OCI-LY7 (cell line): ENCODE data around the gene SMC5. TPM values are rescaled to one million over a fixed set of nuclear protein-coding genes. Genes with fewer than 3 reads are reported as not detected.
A peak's percentile ranks its signal among the peaks of the same experiment; 100 is the strongest.

Experiments used
- BruUV-seq: library from RNA; stranded (reverse); fragments of 400-500 nt; replicated peaks from 2 replicates; lab custom pipeline; 2021; lab: Mats Ljungman, UMichigan
- CTCF ChIA-PET: fragments of 300-600 bp; sonication (Branson Sonifier 250); formaldehyde crosslinking; loops from one replicate; lab custom pipeline; 2022; ENCODE audit warnings: antibody characterized with exemption; ENCODE audit not compliant: unreplicated experiment; lab: Charles Lee
- POLR2A ChIA-PET: fragments of 300-600 bp; sonication (Branson Sonifier 250); formaldehyde crosslinking; loops from one replicate; lab custom pipeline; 2022; ENCODE audit warnings: antibody characterized with exemption; lab: Charles Lee
- DNase-seq: peaks from one replicate; pipeline ENCODE4 v3.0.0-alpha.2; 2015; ENCODE audit warnings: low spot score
- H2AFZ ChIP-seq: fragments of 200-600 bp; sonication (generic), shearing (Covaris generic); 2 replicates; pipeline ENCODE4 v1.6.1; 2014; ENCODE audit warnings: mild to moderate bottlenecking, antibody characterized with exemption, low read length, moderate library complexity
- H3K27ac ChIP-seq: fragments of 200-600 bp; sonication (generic); 2 replicates; pipeline ENCODE4 v1.5.1; 2014; ENCODE audit warnings: mixed run types, low read depth, mild to moderate bottlenecking, moderate library complexity, low read length, inconsistent platforms; ENCODE audit not compliant: poor library complexity, severe bottlenecking
- H3K36me3 ChIP-seq: fragments of 200-600 bp; sonication (generic); 2 replicates; pipeline ENCODE4 v1.6.1; 2014; ENCODE audit warnings: mild to moderate bottlenecking, antibody characterized with exemption, low read length, moderate library complexity, mixed read lengths; ENCODE audit not compliant: insufficient read depth
- H3K4me1 ChIP-seq: fragments of 200-600 bp; sonication (generic); 2 replicates; pipeline ENCODE4 v1.5.1; 2014; ENCODE audit warnings: mild to moderate bottlenecking, low read length; ENCODE audit not compliant: insufficient read depth, poor library complexity, severe bottlenecking
- H3K4me2 ChIP-seq: fragments of 200-600 bp; sonication (generic); 2 replicates; pipeline ENCODE4 v1.6.1; 2014; ENCODE audit warnings: mild to moderate bottlenecking, low read length
- H3K4me3 ChIP-seq: fragments of 200-600 bp; sonication (generic); 2 replicates; pipeline ENCODE4 v1.5.1; 2014; ENCODE audit warnings: mild to moderate bottlenecking, low read depth, low read length; ENCODE audit not compliant: poor library complexity, severe bottlenecking
- H3K79me2 ChIP-seq: fragments of 200-600 bp; sonication (generic); 2 replicates; pipeline ENCODE4 v1.6.1; 2016; ENCODE audit warnings: low read depth, mild to moderate bottlenecking, low read length, moderate library complexity, mixed read lengths; ENCODE audit not compliant: insufficient read depth
- H3K9me2 ChIP-seq: fragments of 200-600 bp; sonication (generic); 2 replicates; pipeline ENCODE4 v1.6.1; 2016; ENCODE audit warnings: mild to moderate bottlenecking, low read length, mixed read lengths; ENCODE audit not compliant: insufficient read depth
- H3K9me3 ChIP-seq: fragments of 200-600 bp; sonication (generic); 2 replicates; pipeline ENCODE4 v1.6.1; 2014; ENCODE audit warnings: mild to moderate bottlenecking, mixed run types, low read length, mixed read lengths
- H4K20me1 ChIP-seq: fragments of 200-600 bp; sonication (generic); 2 replicates; pipeline ENCODE4 v1.6.1; 2014; ENCODE audit warnings: mild to moderate bottlenecking, antibody characterized with exemption, low read length, moderate library complexity, mixed read lengths; ENCODE audit not compliant: insufficient read depth
- EZH2phosphoT487 ChIP-seq: fragments of 200-600 bp; sonication (generic); IDR thresholded peaks from 2 replicates; pipeline ENCODE4 v1.6.1; 2018; ENCODE audit warnings: low read depth, borderline replicate concordance, mild to moderate bottlenecking, mixed run types, antibody characterized with exemption, low read length, moderate library complexity, mixed read lengths
- intact Hi-C: fragments of 100-400 bp; cut with micrococcal nuclease; formaldehyde crosslinking; loops from one replicate; pipeline ENCODE4 v1.10.0; 2022; ENCODE audit not compliant: unreplicated experiment
- total RNA-seq, 2 experiments: library from RNA; depleted of rRNA in 1 of 2; stranded (reverse); fragments of >200 nt in 1 of 2; shearing (Covaris generic) in 1 of 2; gene quantifications; 2 replicates each; pipeline ENCODE4 v1.2.3, GENCODE V29; 2014 to 2022
- TF ChIP-seq, protein P1 (sequence below): fragments of 200-600 bp; sonication (generic); conservative IDR thresholded peaks from 2 replicates; pipeline ENCODE4 v1.5.1; 2014; ENCODE audit warnings: mild to moderate bottlenecking, antibody characterized with exemption, low read length, moderate library complexity, mixed read lengths

Gene SMC5
- total RNA-seq, 2 experiments from 2014 or later: 38.9 to 42.0 TPM

DNA sequence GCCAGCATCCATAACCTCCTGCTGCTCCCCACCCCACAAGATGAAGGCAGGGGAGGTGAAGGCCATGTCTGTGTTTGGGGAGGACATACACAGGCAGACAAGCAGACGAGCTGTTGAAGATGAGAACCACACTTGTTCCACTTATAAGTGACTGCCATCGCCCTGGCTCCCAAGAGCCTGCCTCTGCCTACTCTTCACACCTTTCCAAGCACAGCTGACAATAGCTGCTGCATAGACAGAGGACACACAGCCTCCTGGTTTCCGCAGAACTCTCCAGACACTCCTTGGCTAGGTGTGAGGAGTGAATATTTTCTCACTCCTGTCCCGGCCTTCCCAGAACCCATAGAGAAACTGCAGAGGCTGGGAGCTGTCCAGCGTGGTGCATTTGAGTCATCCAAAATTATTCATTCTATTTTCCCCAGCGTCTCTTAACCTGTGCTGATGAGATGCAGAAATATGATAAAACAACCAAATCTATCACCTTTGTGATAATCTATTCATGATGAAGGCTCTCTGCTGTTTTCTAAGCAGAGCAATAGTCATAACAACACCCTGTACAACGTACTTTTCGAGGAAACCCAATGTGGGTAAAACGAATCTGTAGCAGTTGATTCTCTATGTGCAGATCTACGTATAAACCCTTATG, 131.0 kb downstream of the SMC5 start:
- no peak overlapping the region for H3K4me3 ChIP-seq
- H3K27ac ChIP-seq: no peak overlapping the region
- intact Hi-C loops: no loop called here
- no TSS peak for BruUV-seq
- no peaks in the 10 kb centered on the region for H3K4me1 ChIP-seq
- H3K4me2 ChIP-seq: no peak overlapping the region
- no peaks in the 10 kb centered on the region for H3K9me3 ChIP-seq
- POLR2A ChIA-PET: no interaction called here
- no peak overlapping the region for H2AFZ ChIP-seq
- no peaks in the 10 kb centered on the region for H3K9me2 ChIP-seq
- no peaks in the 10 kb centered on the region for H3K79me2 ChIP-seq
- H4K20me1 ChIP-seq: no peaks in the 10 kb centered on the region
- CTCF ChIA-PET: no interaction called here
- no peaks in the 10 kb centered on the region for H3K36me3 ChIP-seq
- no peak for DNase-seq
- TF ChIP-seq EZH2phosphoT487: no peak
- TF ChIP-seq, protein P1, sequence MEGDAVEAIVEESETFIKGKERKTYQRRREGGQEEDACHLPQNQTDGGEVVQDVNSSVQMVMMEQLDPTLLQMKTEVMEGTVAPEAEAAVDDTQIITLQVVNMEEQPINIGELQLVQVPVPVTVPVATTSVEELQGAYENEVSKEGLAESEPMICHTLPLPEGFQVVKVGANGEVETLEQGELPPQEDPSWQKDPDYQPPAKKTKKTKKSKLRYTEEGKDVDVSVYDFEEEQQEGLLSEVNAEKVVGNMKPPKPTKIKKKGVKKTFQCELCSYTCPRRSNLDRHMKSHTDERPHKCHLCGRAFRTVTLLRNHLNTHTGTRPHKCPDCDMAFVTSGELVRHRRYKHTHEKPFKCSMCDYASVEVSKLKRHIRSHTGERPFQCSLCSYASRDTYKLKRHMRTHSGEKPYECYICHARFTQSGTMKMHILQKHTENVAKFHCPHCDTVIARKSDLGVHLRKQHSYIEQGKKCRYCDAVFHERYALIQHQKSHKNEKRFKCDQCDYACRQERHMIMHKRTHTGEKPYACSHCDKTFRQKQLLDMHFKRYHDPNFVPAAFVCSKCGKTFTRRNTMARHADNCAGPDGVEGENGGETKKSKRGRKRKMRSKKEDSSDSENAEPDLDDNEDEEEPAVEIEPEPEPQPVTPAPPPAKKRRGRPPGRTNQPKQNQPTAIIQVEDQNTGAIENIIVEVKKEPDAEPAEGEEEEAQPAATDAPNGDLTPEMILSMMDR: no peak

DNA sequence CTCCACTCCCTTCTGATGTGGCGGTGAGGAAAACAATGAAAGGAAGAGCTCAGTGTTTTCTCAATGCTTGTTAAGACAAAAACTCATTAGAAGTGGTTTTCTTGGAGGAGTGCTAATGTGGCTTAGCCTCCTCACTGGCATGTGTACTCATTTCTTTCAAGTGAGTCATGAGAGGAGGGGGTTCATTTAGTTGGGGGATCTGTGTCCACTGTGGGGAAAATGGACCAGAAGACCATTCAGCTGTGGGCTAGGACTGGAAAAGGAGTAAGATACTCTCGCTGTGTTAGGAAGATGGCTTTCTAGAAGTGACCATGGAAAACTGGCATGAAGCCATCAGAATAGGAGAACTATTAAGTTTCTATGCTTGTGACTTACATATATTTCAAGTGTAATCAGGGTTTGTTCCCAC, 132.2 kb downstream of the SMC5 start:
- POLR2A ChIA-PET: no interaction called here

DNA sequence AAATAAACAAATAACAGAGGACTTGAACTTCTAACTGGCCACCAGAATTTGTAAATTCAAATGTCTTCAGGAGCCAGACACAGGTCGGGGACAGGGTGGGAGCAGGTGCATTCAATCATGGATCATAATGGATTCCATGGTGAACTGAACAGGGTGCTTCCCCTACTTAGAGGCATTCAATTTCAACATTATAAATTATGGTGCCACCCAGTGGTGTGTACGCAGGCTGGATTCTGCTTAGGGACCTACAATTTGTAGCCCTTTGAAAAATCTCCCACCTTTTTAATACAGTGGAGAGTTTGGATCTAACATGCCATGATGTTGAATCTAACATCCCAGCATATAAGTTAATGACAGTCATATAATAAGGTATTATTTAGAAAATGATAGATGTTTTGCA, 133.4 kb downstream of the SMC5 start:
- no peaks in the 10 kb centered on the region for H3K4me1 ChIP-seq
- no peaks in the 10 kb centered on the region for H4K20me1 ChIP-seq
- ChIA-PET CTCF (no interaction called here), POLR2A (no interaction called here)
- H3K9me3 ChIP-seq: no peaks in the 10 kb centered on the region
- no peak overlapping the region for H2AFZ ChIP-seq
- TF ChIP-seq, protein P1: peak; percentile 70
- TF ChIP-seq EZH2phosphoT487: no peak
- intact Hi-C loops: no loop called here
- no peaks in the 10 kb centered on the region for H3K9me2 ChIP-seq
- no TSS peak for BruUV-seq
- H3K79me2 ChIP-seq: no peaks in the 10 kb centered on the region
- H3K27ac ChIP-seq: no peak overlapping the region
- H3K4me3 ChIP-seq: no peak overlapping the region
- peak; percentile 21 for DNase-seq
- H3K36me3 ChIP-seq: no peaks in the 10 kb centered on the region
- H3K4me2 ChIP-seq: no peak overlapping the region

More for the DNA sequence above, 132.2 kb downstream of the SMC5 start:
- BruUV-seq: no TSS peak
- Histone ChIP-seq H3K79me2 (no peaks in the 10 kb centered on the region), H2AFZ (no peak overlapping the region), H3K27ac (no peak overlapping the region), H3K4me2 (no peak overlapping the region), H3K36me3 (no peaks in the 10 kb centered on the region), H3K4me1 (no peaks in the 10 kb centered on the region), H3K9me3 (no peaks in the 10 kb centered on the region), H4K20me1 (no peaks in the 10 kb centered on the region), H3K9me2 (no peaks in the 10 kb centered on the region), H3K4me3 (no peak overlapping the region)
- no peak for DNase-seq
- intact Hi-C loops: no loop called here
- CTCF ChIA-PET: no interaction called here
- no peak for TF ChIP-seq EZH2phosphoT487
- TF ChIP-seq, protein P1: no peak
